ENCODE data around the gene GPR157. TPM values are rescaled to one million over a fixed set of nuclear protein-coding genes. Genes with fewer than 3 reads are reported as not detected.
A peak's percentile ranks its signal among the peaks of the same experiment; 100 is the strongest.

GPR157 gene
- total RNA-seq, 1 donor from 2014 or later: 0.76 TPM

DNA sequence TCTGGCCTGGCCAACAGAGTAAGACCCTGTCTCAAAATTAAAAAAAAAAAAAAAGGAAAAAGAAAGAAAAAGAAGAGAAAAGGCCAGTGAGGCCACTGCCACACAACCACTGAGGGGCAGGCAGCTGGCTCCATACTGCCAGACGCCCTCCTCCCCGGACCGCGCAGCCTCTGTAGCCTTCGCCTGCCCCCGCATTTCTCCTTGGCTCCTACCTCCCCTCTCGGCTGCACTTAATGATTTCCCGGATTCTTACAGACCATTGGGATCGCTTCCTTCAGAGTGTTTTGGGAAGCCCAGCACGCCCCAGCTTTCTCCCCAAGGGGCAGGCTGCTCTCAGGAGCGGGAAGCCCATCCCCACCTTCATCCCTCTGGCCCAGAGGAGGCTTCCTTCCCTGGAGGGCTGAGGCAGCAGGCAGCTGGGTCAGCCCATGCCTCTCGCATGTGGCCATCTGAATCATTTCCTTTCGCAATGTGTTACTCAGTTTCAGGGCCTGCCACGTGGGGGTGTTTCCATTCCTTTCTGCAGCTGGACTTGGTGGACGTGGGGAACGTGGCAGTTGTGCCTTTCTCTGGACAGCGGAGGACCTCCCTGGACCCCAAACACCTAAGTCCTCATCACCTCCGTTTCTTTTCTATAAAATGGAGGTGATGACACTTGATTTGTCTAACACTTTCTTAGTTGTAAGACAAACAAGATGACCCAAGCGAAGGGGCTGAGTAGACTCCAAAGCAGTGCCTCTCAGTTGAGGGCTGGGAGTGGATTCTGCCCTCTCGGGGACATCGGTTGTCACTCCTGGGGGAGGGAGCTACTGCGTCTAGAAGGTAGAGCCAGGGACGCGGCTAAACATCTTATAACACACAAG, 61.7 kb downstream of the GPR157 start:
- TF ChIP-seq, protein P1, sequence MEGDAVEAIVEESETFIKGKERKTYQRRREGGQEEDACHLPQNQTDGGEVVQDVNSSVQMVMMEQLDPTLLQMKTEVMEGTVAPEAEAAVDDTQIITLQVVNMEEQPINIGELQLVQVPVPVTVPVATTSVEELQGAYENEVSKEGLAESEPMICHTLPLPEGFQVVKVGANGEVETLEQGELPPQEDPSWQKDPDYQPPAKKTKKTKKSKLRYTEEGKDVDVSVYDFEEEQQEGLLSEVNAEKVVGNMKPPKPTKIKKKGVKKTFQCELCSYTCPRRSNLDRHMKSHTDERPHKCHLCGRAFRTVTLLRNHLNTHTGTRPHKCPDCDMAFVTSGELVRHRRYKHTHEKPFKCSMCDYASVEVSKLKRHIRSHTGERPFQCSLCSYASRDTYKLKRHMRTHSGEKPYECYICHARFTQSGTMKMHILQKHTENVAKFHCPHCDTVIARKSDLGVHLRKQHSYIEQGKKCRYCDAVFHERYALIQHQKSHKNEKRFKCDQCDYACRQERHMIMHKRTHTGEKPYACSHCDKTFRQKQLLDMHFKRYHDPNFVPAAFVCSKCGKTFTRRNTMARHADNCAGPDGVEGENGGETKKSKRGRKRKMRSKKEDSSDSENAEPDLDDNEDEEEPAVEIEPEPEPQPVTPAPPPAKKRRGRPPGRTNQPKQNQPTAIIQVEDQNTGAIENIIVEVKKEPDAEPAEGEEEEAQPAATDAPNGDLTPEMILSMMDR (IDR thresholded peaks at IDR 0.05; ENCODE audit: partially characterized antibody, unreplicated experiment): no peak
- H3K9me3 Mint-ChIP-seq (ENCODE audit: unreplicated experiment): no peaks in the 10 kb centered on the region
- peaks cover 29% of the 10 kb centered on the region for H3K4me1 Mint-ChIP-seq (ENCODE audit: low read depth, unreplicated experiment)
- peak overlapping the region; percentile 53 for H3K27ac Mint-ChIP-seq (ENCODE audit: unreplicated experiment)
- no peaks in the 10 kb centered on the region for H3K36me3 Mint-ChIP-seq (ENCODE audit: unreplicated experiment)
- H3K4me3 Mint-ChIP-seq (ENCODE audit: unreplicated experiment): no peak overlapping the region
- H3K27me3 Mint-ChIP-seq (ENCODE audit: unreplicated experiment): peaks cover 2% of the 10 kb centered on the region
- DNase-seq: no peak

DNA sequence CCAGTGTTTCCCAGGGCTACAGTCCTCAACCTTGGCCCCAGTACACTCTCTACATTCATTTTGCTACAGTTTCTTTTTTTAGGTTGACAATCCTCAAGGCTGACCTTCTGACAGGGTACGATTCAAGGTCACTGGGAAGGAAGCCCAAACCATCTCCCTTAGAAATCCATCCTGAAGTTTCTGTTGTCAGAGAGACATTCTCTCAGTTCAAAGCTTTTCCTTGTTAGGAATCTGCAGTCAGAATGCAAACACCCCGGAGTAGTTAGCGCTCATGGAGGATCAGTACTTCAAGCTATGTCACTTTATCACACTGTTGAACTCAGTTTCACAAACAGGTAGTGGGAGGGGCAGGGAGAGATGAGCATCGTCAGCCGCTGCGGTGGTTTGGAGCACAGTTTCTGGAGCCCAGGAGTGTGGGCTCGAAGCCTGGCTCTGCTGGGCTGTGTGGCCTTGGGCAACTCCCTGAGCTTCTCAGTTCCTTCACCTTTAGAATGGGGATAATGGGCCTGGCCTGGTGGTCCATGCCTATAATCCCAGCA, 63.6 kb downstream of the GPR157 start:
- DNase-seq: no peak
- TF ChIP-seq, protein P1 (IDR thresholded peaks at IDR 0.05; ENCODE audit: partially characterized antibody, unreplicated experiment): no peak
- H3K27me3 Mint-ChIP-seq (ENCODE audit: unreplicated experiment): peaks cover 2% of the 10 kb centered on the region
- H3K9me3 Mint-ChIP-seq (ENCODE audit: unreplicated experiment): no peaks in the 10 kb centered on the region
- peaks cover 25% of the 10 kb centered on the region for H3K4me1 Mint-ChIP-seq (ENCODE audit: low read depth, unreplicated experiment)
- no peaks in the 10 kb centered on the region for H3K36me3 Mint-ChIP-seq (ENCODE audit: unreplicated experiment)
- H3K27ac Mint-ChIP-seq (ENCODE audit: unreplicated experiment): peak overlapping the region; percentile 23
- no peak overlapping the region for H3K4me3 Mint-ChIP-seq (ENCODE audit: unreplicated experiment)

DNA sequence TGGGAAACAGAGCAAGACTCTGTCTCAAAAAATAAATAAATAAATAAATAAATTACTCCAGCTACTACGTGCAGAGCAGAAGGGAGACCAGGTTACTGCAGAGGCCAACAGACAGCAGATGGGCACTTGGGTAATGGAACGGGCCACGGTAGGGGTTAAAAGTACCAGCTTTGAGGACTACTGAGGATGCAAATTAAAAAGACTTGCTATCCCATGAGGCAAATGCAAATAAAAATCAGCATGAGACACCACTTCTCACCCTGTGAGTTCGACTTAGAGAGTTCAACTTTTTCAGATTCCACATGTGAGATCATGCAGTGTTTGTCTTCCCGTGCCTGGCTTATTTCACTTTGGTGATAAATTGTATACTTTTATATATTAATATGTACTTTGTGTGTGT, 66.1 kb downstream of the GPR157 start:
- no peaks in the 10 kb centered on the region for H3K36me3 Mint-ChIP-seq (ENCODE audit: unreplicated experiment)
- no peak for DNase-seq
- peaks cover 13% of the 10 kb centered on the region for H3K4me1 Mint-ChIP-seq (ENCODE audit: low read depth, unreplicated experiment)
- no peak overlapping the region for H3K27ac Mint-ChIP-seq (ENCODE audit: unreplicated experiment)
- TF ChIP-seq, protein P1 (IDR thresholded peaks at IDR 0.05; ENCODE audit: partially characterized antibody, unreplicated experiment): no peak
- H3K9me3 Mint-ChIP-seq (ENCODE audit: unreplicated experiment): no peaks in the 10 kb centered on the region
- no peaks in the 10 kb centered on the region for H3K27me3 Mint-ChIP-seq (ENCODE audit: unreplicated experiment)
- no peak overlapping the region for H3K4me3 Mint-ChIP-seq (ENCODE audit: unreplicated experiment)

DNA sequence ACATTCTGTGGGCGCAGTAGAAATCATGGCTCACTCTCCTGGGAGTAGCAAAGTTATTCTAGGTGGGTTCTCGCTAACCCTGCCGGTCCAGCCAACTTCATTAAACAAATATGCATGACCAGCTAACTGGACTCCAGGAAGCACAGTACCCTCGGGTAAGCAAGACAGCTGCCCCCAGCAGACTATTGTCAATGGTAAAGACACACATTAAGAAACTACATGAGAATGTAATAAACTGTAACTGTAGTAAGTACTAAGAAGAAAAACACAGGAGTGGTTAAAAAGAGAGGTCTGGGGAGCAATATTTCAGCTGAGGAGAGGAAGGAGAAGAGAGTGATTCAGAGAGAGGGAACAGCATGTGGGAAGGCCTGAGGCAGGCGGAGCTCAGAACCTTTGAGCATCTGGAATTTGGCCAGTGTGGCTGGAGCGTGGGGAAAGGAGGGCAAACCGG, 66.9 kb downstream of the GPR157 start:
- Mint-ChIP-seq H3K27ac (ENCODE audit: unreplicated experiment) (peak overlapping the region; percentile 4), H3K4me3 (ENCODE audit: unreplicated experiment) (no peak overlapping the region), H3K4me1 (ENCODE audit: low read depth, unreplicated experiment) (peaks cover 7% of the 10 kb centered on the region)

More for the DNA sequence above, 66.9 kb downstream of the GPR157 start:
- Mint-ChIP-seq H3K9me3 (ENCODE audit: unreplicated experiment) (no peaks in the 10 kb centered on the region), H3K36me3 (ENCODE audit: unreplicated experiment) (no peaks in the 10 kb centered on the region), H3K27me3 (ENCODE audit: unreplicated experiment) (no peaks in the 10 kb centered on the region)
- DNase-seq: no peak
- TF ChIP-seq, protein P1 (IDR thresholded peaks at IDR 0.05; ENCODE audit: partially characterized antibody, unreplicated experiment): no peak
